Fibroblast of lung (primary cell): ENCODE results near the gene ARHGEF25.

Experiments used
- EZH2 ChIP-seq: IDR thresholded peaks from 2 replicates; pipeline ENCODE4 v1.5.1; 2012; ENCODE audit warnings: low read length, control low read depth, mild to moderate bottlenecking; ENCODE audit errors: missing control alignments
- TF ChIP-seq, protein P1 (sequence below), 2 donors: IDR thresholded peaks in 1 of 2; conservative IDR thresholded peaks in 1 of 2; 1 replicate in 1 of 2; 2 replicates in 1 of 2; pipeline ENCODE4 v1.5.1; 2011 to 2012; ENCODE audit warnings: low read length in 2 of 2, control low read depth in 1 of 2, inconsistent platforms in 1 of 2, low read depth in 1 of 2, mild to moderate bottlenecking in 1 of 2

DNA sequence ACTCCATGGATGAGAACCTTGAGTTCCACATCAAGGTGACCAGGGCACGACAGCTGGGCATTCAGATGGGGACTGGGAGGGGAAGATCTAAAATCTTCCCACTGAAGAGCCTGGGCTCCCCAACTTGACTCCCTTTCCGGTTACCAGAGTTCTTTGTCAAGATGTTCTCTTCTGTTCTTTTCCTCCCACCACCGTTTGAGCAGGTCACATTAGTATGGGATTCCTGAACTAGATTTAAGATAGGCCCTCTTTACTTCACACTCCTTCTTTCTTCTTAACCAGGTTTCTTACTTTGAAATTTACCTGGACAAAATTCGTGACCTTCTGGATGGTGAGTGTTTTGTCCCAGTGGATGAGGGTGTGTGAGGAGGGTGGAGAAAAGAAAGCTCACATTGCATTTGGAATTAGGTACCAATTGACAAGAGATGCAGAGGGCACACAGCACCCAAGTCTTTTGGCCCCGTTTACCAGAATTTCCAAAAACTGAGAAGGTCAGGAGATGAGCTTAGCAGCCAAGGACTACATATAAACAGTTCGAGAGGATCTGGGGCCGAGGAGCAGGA is 47.0 kb upstream of the ARHGEF25 start:
- TF ChIP-seq, protein P1, sequence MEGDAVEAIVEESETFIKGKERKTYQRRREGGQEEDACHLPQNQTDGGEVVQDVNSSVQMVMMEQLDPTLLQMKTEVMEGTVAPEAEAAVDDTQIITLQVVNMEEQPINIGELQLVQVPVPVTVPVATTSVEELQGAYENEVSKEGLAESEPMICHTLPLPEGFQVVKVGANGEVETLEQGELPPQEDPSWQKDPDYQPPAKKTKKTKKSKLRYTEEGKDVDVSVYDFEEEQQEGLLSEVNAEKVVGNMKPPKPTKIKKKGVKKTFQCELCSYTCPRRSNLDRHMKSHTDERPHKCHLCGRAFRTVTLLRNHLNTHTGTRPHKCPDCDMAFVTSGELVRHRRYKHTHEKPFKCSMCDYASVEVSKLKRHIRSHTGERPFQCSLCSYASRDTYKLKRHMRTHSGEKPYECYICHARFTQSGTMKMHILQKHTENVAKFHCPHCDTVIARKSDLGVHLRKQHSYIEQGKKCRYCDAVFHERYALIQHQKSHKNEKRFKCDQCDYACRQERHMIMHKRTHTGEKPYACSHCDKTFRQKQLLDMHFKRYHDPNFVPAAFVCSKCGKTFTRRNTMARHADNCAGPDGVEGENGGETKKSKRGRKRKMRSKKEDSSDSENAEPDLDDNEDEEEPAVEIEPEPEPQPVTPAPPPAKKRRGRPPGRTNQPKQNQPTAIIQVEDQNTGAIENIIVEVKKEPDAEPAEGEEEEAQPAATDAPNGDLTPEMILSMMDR (conservative IDR thresholded peaks at IDR 0.05 in 1 of 2, IDR thresholded peaks at IDR 0.05 in 1 of 2; ENCODE audit: low read depth in 1 of 2, low read length in 2 of 2), result no peak
- no peak for TF ChIP-seq EZH2
